B cell (primary cell): ENCODE data around the gene HGFAC. TPM values are rescaled to one million over a fixed set of nuclear protein-coding genes. Genes with fewer than 3 reads are reported as not detected.

Experiments
- ATAC-seq: fragments of 200-7000 bp; cut with Tn5 transposase; one replicate; pipeline ENCODE4 v1.10.0; 2021; ENCODE audit warnings: low read depth, mild to moderate bottlenecking, moderate number of reproducible peaks, moderate library complexity
- CTCF ChIA-PET: fragments of 350-600 bp; sonication (Branson Sonifier 250); formaldehyde crosslinking; loops from one replicate; lab custom pipeline; 2021; ENCODE audit warnings: antibody characterized with exemption, inconsistent platforms; lab: Charles Lee
- POLR2A ChIA-PET: fragments of 350-600 bp; sonication (Branson Sonifier 250); formaldehyde crosslinking; loops from one replicate; lab custom pipeline; 2021; ENCODE audit warnings: antibody characterized with exemption; lab: Charles Lee
- DNase-seq: peaks from one replicate; pipeline ENCODE4 v3.0.0; 2013
- H2AFZ ChIP-seq: 2 replicates; pipeline ENCODE4 v1.6.1; 2012; ENCODE audit warnings: mild to moderate bottlenecking, low read depth, low read length; ENCODE audit not compliant: insufficient read depth, poor library complexity, severe bottlenecking
- H3K27ac ChIP-seq, 2 donors: 1 replicate in 1 of 2; 2 replicates in 1 of 2; pipeline ENCODE4 v1.5.1; 2012 to 2013; ENCODE audit warnings: low read length in 2 of 2, mild to moderate bottlenecking in 2 of 2, moderate library complexity in 1 of 2
- H3K27me3 ChIP-seq, 4 experiments: fragments of 200-600 bp in 1 of 4; sonication (generic) in 1 of 4; replicated peaks in 1 of 4; 1 replicate in 2 of 4; 2 replicates in 2 of 4; pipeline versions ENCODE4 v1.6.1 to v1.7.0; 2013 to 2016; ENCODE audit warnings: low read length in 3 of 4, mild to moderate bottlenecking in 2 of 4, mixed read lengths in 1 of 4, moderate library complexity in 1 of 4; ENCODE audit not compliant: insufficient read depth in 4 of 4, control insufficient read depth in 3 of 4; ENCODE audit errors: control extremely low read depth in 1 of 4
- H3K36me3 ChIP-seq, 2 experiments: replicated peaks in 1 of 2; 1 replicate in 1 of 2; 2 replicates in 1 of 2; pipeline versions ENCODE4 v1.6.1 to v1.7.1; 2013; ENCODE audit warnings: low read length in 1 of 2; ENCODE audit not compliant: insufficient read depth in 2 of 2, control insufficient read depth in 1 of 2; ENCODE audit errors: control extremely low read depth in 1 of 2, extremely low read depth in 1 of 2
- H3K4me1 ChIP-seq, 2 donors: fragments of 200-600 bp in 1 of 2; sonication (generic) in 1 of 2; 1 replicate in 1 of 2; 2 replicates in 1 of 2; pipeline versions ENCODE4 v1.5.1 to v1.6.1; 2013 to 2017; ENCODE audit warnings: low read length in 2 of 2; ENCODE audit not compliant: control insufficient read depth in 2 of 2, insufficient read depth in 2 of 2
- H3K4me2 ChIP-seq: replicated peaks from 2 replicates; pipeline ENCODE3; 2012; ENCODE audit warnings: mild to moderate bottlenecking, low read depth, low read length; ENCODE audit not compliant: poor library complexity, severe bottlenecking
- H3K4me3 ChIP-seq, 5 experiments: fragments of 200-600 bp in 1 of 5; sonication (generic) in 1 of 5; 1 replicate in 3 of 5; 2 replicates in 2 of 5; pipeline versions ENCODE4 v1.5.1 to v1.7.0; 2011 to 2016; ENCODE audit warnings: low read length in 4 of 5, mild to moderate bottlenecking in 4 of 5, low read depth in 2 of 5, control low read depth in 1 of 5, moderate library complexity in 1 of 5; ENCODE audit not compliant: insufficient read depth in 1 of 5; ENCODE audit errors: control extremely low read depth in 1 of 5, extremely low read depth in 1 of 5
- H3K79me2 ChIP-seq: fragments of 200-600 bp; sonication (generic); one replicate; pipeline ENCODE4 v1.6.0; 2016; ENCODE audit warnings: low read length; ENCODE audit not compliant: control insufficient read depth, insufficient read depth
- H3K9ac ChIP-seq: fragments of 200-600 bp; sonication (generic); 2 replicates; pipeline ENCODE4 v1.6.1; 2017; ENCODE audit warnings: mild to moderate bottlenecking, low read length, moderate library complexity
- H3K9me3 ChIP-seq, 3 donors: one replicate each; pipeline versions ENCODE4 v1.6.1 to v1.7.1; 2013; ENCODE audit warnings: low read length in 2 of 3; ENCODE audit not compliant: control insufficient read depth in 2 of 3, insufficient read depth in 1 of 3; ENCODE audit errors: control extremely low read depth in 1 of 3
- H4K20me1 ChIP-seq: 2 replicates; pipeline ENCODE4 v1.6.0; 2012; ENCODE audit warnings: mild to moderate bottlenecking, low read length; ENCODE audit not compliant: insufficient read depth, control insufficient read depth, poor library complexity, severe bottlenecking
- H3K27ac Mint-ChIP-seq: one replicate; pipeline ENCODE4 v1.8.0; 2021; ENCODE audit warnings: mixed read lengths
- H3K27me3 Mint-ChIP-seq: one replicate; pipeline ENCODE4 v1.8.0; 2021; ENCODE audit warnings: mixed read lengths
- H3K4me1 Mint-ChIP-seq: one replicate; pipeline ENCODE4 v1.8.0; 2021; ENCODE audit warnings: mixed read lengths
- H3K4me3 Mint-ChIP-seq: one replicate; pipeline ENCODE4 v1.8.0; 2021; ENCODE audit warnings: mixed read lengths
- H3K9me3 Mint-ChIP-seq: one replicate; pipeline ENCODE4 v1.8.0; 2022; ENCODE audit warnings: mixed read lengths; ENCODE audit not compliant: insufficient read depth
- CTCF ChIP-seq: fragments of 200-600 bp; IDR thresholded peaks from one replicate; pipeline ENCODE4 v1.8.0; 2022; ENCODE audit warnings: antibody characterized with exemption, mild to moderate bottlenecking
- EZH2 ChIP-seq: IDR thresholded peaks from 2 replicates; pipeline ENCODE4 v1.6.1; 2012; ENCODE audit warnings: borderline replicate concordance, low read depth, mild to moderate bottlenecking, moderate library complexity, low read length; ENCODE audit not compliant: insufficient read depth, poor library complexity, severe bottlenecking
- WGBS: methylation state at CpG from one replicate; pipeline ENCODE4 v1.1.5; 2013; ENCODE audit warnings: missing lambda C conversion rate; ENCODE audit not compliant: insufficient coverage; 5-methylcytosine and 5-hydroxymethylcytosine counted together
- intact Hi-C: fragments of 100-400 bp; cut with micrococcal nuclease; formaldehyde crosslinking; loops from one replicate; pipeline ENCODE4 v1.10.0; 2022
- polyA plus RNA-seq: library from polyadenylated mRNA; depleted of rRNA; stranded (reverse); fragments of >200 nt; gene quantifications from 2 replicates; pipeline ENCODE4 v1.2.3, GENCODE V29; 2012
- total RNA-seq, 2 donors: library from RNA; stranded (reverse); fragments of 120-200 nt in 1 of 2; gene quantifications; 1 replicate in 1 of 2; 2 replicates in 1 of 2; pipeline versions ENCODE4 v1.2.3 to v1.2.4, GENCODE V29; 2013 to 2022

Gene HGFAC
- total and polyA plus RNA-seq, 2 donors (not counting 1 experiment from before 2014, with no cell fraction given), result not detected

GRCh38 chr4:3406431-3406830 is 35.3 kb upstream of the HGFAC start:
- Mint-ChIP-seq H3K27ac (no peak overlapping the region), H3K4me1 (no peaks in the 10 kb centered on the region), H3K4me3 (no peak overlapping the region), H3K27me3 (no peaks in the 10 kb centered on the region), H3K9me3 (peaks cover 4% of the 10 kb centered on the region)
- DNase-seq (no peak), ATAC-seq (no peak)
- H3K4me3 ChIP-seq, result no peak overlapping the region
- 92% methylated on average over 8 of the region's 9 CpGs for WGBS
- ChIA-PET CTCF (no interaction called here), POLR2A (no interaction called here)
- no peaks in the 10 kb centered on the region for H4K20me1 ChIP-seq
- intact Hi-C loops, result no loop called here
- H2AFZ ChIP-seq, result no peak overlapping the region
- no peak overlapping the region for H3K9ac ChIP-seq
- H3K9me3 ChIP-seq, result peaks cover 0 to 9% (median 0%) of the 10 kb centered on the region in 3 donors
- no peaks in the 10 kb centered on the region for H3K27me3 ChIP-seq
- TF ChIP-seq EZH2 (no peak), CTCF (no peak)
- H3K79me2 ChIP-seq, result no peaks in the 10 kb centered on the region
- H3K4me1 ChIP-seq, result no peaks in the 10 kb centered on the region
- no peak overlapping the region for H3K27ac ChIP-seq
- no peak overlapping the region for H3K4me2 ChIP-seq
- no peaks in the 10 kb centered on the region for H3K36me3 ChIP-seq

- Histone ChIP-seq H3K79me2 (no peaks in the 10 kb centered on the region), H3K36me3 (no peaks in the 10 kb centered on the region), H3K9me3 (peaks cover 0 to 9% (median 0%) of the 10 kb centered on the region in 3 donors), H3K4me1 (no peaks in the 10 kb centered on the region), H3K27me3 (no peaks in the 10 kb centered on the region), H3K27ac (no peak overlapping the region), H2AFZ (no peak overlapping the region), H3K4me3 (no peak overlapping the region), H4K20me1 (no peaks in the 10 kb centered on the region), H3K9ac (no peak overlapping the region), H3K4me2 (no peak overlapping the region)
- Mint-ChIP-seq H3K4me3 (no peak overlapping the region), H3K27ac (no peak overlapping the region), H3K27me3 (no peaks in the 10 kb centered on the region), H3K4me1 (no peaks in the 10 kb centered on the region), H3K9me3 (peaks cover 4% of the 10 kb centered on the region)
- intact Hi-C loops, result no loop called here
- ChIA-PET CTCF (no interaction called here), POLR2A (no interaction called here)
- no peak for DNase-seq
- 91% methylated on average over 29 of the region's 30 CpGs for WGBS
- TF ChIP-seq EZH2, result no peak
- no peak for TF ChIP-seq CTCF
- ATAC-seq, result no peak
These were observed 34.5 kb upstream of the HGFAC start for GRCh38 chr4:3407171-3407771.
